Gastrocnemius medialis (tissue), 4 donors: ENCODE data around the gene KRT82. TPM values are rescaled to one million over a fixed set of nuclear protein-coding genes. Genes with fewer than 3 reads are reported as not detected.

Source experiments
- ATAC-seq, 2 donors: fragments of 150-250 bp; one replicate each; pipeline ENCODE4 v1.9.1; 2016
- DNase-seq, 2 donors: peaks; one replicate each; pipeline ENCODE4 v3.0.0-alpha.2; 2019
- H3K27ac ChIP-seq, 4 donors: fragments of 200-600 bp; sonication (generic); 1 replicate in 1 of 4; 2 replicates in 3 of 4; pipeline ENCODE4 v1.5.1; 2016 to 2018; ENCODE audit warnings: mild to moderate bottlenecking in 2 of 4, moderate library complexity in 1 of 4
- H3K27me3 ChIP-seq, 3 donors: fragments of 200-600 bp; sonication (generic) in 2 of 3; 1 replicate in 1 of 3; 2 replicates in 2 of 3; pipeline versions ENCODE4 v1.5.1 to v1.6.0; 2016 to 2019; ENCODE audit warnings: mild to moderate bottlenecking in 1 of 3, moderate library complexity in 1 of 3
- H3K36me3 ChIP-seq, 2 donors: fragments of 200-600 bp; sonication (generic) in 1 of 2; one replicate each; pipeline ENCODE4 v1.5.1; 2017 to 2018
- H3K4me1 ChIP-seq, 2 donors: fragments of 200-600 bp; sonication (generic) in 1 of 2; one replicate each; pipeline ENCODE4 v1.5.1; 2016 to 2017; ENCODE audit warnings: mild to moderate bottlenecking in 2 of 2
- H3K4me3 ChIP-seq, 4 donors: fragments of 200-600 bp; sonication (generic) in 3 of 4; 1 replicate in 1 of 4; 2 replicates in 3 of 4; pipeline ENCODE4 v1.5.1; 2016 to 2019; ENCODE audit warnings: mild to moderate bottlenecking in 2 of 4
- H3K9me3 ChIP-seq, 3 donors: fragments of 200-600 bp; sonication (generic) in 2 of 3; 1 replicate in 1 of 3; 2 replicates in 2 of 3; pipeline ENCODE4 v1.5.1; 2016 to 2019
- POLR2A ChIP-seq, 2 donors: fragments of 450-650 bp; IDR thresholded peaks; one replicate each; pipeline ENCODE4 v1.6.1; 2017; ENCODE audit warnings: antibody characterized with exemption in 2 of 2, mild to moderate bottlenecking in 2 of 2, moderate library complexity in 2 of 2
- in situ Hi-C, 4 donors: fragments of 200-750 bp; cut with MboI; loops; one replicate each; pipeline versions ENCODE4 v1.15.0 to v1.8.0; 2017; ENCODE audit warnings: low sequenced_read_pairs in 4 of 4
- intact Hi-C: fragments of 100-400 bp; cut with DNase I; formaldehyde crosslinking; loops from one replicate; pipeline ENCODE4 v1.15.1; 2023; ENCODE audit warnings: low total_unique reads
- total RNA-seq, 4 donors: library from RNA; depleted of rRNA; stranded (reverse); fragments of >200 nt; gene quantifications; one replicate each; pipeline versions ENCODE4 v1.1.0 to v1.2.3, GENCODE V29; 2016
- TF ChIP-seq, protein P1 (sequence below), 5 experiments: fragments of 450-650 bp in 3 of 5; fragments of 200-600 bp in 2 of 5; sonication (generic) in 2 of 5; IDR thresholded peaks in 4 of 5; conservative IDR thresholded peaks in 1 of 5; 1 replicate in 4 of 5; 2 replicates in 1 of 5; pipeline ENCODE4 v1.5.1; 2016 to 2019; ENCODE audit warnings: antibody characterized with exemption in 5 of 5, mild to moderate bottlenecking in 3 of 5, moderate library complexity in 3 of 5

The KRT82 gene
- total RNA-seq, 4 donors from 2014 or later, result not detected

DNA sequence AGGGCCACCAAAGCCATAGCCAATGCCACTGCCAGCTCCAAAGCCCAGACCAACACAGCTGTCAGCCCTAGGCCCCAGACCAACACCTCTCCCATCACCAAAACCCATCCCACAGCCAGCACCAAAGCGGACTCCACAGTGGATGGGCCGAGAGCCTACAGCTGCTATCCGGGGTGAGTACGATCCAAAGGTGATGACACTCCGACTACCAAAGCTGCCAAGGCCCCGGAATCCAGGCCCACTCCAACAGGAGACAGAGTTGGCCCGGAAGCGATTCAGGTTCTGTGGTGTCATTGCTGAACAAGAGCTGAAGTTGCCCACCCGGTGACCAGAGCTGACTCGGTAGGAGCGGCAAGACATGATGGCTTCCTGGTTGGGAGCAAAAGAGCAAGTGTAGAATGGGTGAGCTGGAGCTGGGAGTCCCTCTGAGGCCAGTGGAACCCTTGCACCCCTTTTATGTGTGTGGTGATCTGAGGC, 20.9 kb downstream of the KRT82 start, which contains the start of gene KRT84:
Gene KRT84 (minus strand): TSS at position 427 of the 477 bp plus-strand sequence. CDS start 67 bp downstream, at position 360.
- no peak for TF ChIP-seq POLR2A (IDR thresholded peaks at IDR 0.05)
- TF ChIP-seq, protein P1, sequence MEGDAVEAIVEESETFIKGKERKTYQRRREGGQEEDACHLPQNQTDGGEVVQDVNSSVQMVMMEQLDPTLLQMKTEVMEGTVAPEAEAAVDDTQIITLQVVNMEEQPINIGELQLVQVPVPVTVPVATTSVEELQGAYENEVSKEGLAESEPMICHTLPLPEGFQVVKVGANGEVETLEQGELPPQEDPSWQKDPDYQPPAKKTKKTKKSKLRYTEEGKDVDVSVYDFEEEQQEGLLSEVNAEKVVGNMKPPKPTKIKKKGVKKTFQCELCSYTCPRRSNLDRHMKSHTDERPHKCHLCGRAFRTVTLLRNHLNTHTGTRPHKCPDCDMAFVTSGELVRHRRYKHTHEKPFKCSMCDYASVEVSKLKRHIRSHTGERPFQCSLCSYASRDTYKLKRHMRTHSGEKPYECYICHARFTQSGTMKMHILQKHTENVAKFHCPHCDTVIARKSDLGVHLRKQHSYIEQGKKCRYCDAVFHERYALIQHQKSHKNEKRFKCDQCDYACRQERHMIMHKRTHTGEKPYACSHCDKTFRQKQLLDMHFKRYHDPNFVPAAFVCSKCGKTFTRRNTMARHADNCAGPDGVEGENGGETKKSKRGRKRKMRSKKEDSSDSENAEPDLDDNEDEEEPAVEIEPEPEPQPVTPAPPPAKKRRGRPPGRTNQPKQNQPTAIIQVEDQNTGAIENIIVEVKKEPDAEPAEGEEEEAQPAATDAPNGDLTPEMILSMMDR (IDR thresholded peaks at IDR 0.05 in 4 of 5, conservative IDR thresholded peaks at IDR 0.05 in 1 of 5), result no peak
- DNase-seq (no peak), ATAC-seq (no peak)
- in situ Hi-C loops, result loop anchor here in 1 of 4 donors (25.0 kb wide), 1 partner anchor 602 kb away; no protein-coding TSS in a partner anchor
- Histone ChIP-seq H3K36me3 (no peaks in the 10 kb centered on the region), H3K27ac (no peak within 1 kb of the TSS), H3K4me3 (no peak within 1 kb of the TSS), H3K27me3 (peaks cover 0 to 13% (median 0%) of the 10 kb centered on the region in 3 donors), H3K9me3 (no peaks in the 10 kb centered on the region), H3K4me1 (no peaks in the 10 kb centered on the region)
- intact Hi-C loops, result no loop called here

- no peaks in the 10 kb centered on the region for H3K4me1 ChIP-seq
- ATAC-seq (no peak), DNase-seq (no peak)
- intact Hi-C loops, result no loop called here
- H3K27ac ChIP-seq, result no peak overlapping the region
- H3K27me3 ChIP-seq, result no peaks in the 10 kb centered on the region
- no peaks in the 10 kb centered on the region for H3K9me3 ChIP-seq
- TF ChIP-seq, protein P1 (IDR thresholded peaks at IDR 0.05 in 4 of 5, conservative IDR thresholded peaks at IDR 0.05 in 1 of 5), result no peak
- no peak for TF ChIP-seq POLR2A (IDR thresholded peaks at IDR 0.05)
- in situ Hi-C loops, result loop anchor here in 1 of 4 donors (25.0 kb wide), 1 partner anchor 604 kb away; no protein-coding TSS in a partner anchor
- H3K36me3 ChIP-seq, result no peaks in the 10 kb centered on the region
- H3K4me3 ChIP-seq, result no peak overlapping the region
These were observed 22.8 kb downstream of the KRT82 start for GRCh38 chr12:52383331-52383730.

DNA sequence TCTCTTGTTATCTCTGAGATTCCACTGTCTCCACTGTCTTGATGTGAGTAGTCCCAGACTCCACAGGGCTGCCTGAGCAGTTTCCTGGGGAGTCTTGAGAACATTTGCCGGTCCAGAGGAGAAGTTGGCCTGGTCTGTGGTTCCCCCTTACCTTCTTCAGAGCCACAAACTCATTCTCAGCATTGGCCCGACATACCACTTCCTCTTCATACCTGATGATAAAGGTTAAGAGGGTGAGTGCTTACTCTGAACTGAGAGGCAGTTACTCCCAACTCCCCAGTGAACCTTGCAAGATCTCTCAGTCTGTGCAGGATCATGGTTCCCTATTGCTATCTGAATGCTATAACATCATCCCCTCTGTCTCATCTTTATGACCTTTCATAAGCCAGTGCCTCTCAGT, 23.3 kb downstream of the KRT82 start:
- ATAC-seq (no peak), DNase-seq (no peak)
- no peak for TF ChIP-seq POLR2A (IDR thresholded peaks at IDR 0.05)
- TF ChIP-seq, protein P1 (IDR thresholded peaks at IDR 0.05 in 4 of 5, conservative IDR thresholded peaks at IDR 0.05 in 1 of 5), result no peak
- no peak overlapping the region for H3K27ac ChIP-seq
- no peaks in the 10 kb centered on the region for H3K9me3 ChIP-seq
- H3K36me3 ChIP-seq, result no peaks in the 10 kb centered on the region
- no peaks in the 10 kb centered on the region for H3K4me1 ChIP-seq
- H3K27me3 ChIP-seq, result no peaks in the 10 kb centered on the region
- in situ Hi-C loops, result loop anchor here in 1 of 4 donors (25.0 kb wide), 1 partner anchor 604 kb away; no protein-coding TSS in a partner anchor
- no peak overlapping the region for H3K4me3 ChIP-seq
- intact Hi-C loops, result no loop called here

GRCh38 chr12:52381206-52381605, 24.9 kb downstream of the KRT82 start:
- Histone ChIP-seq H3K4me3 (no peak overlapping the region), H3K36me3 (no peaks in the 10 kb centered on the region), H3K9me3 (no peaks in the 10 kb centered on the region), H3K27me3 (no peaks in the 10 kb centered on the region), H3K4me1 (no peaks in the 10 kb centered on the region), H3K27ac (no peak overlapping the region)
- in situ Hi-C loops (loop anchor here in 1 of 4 donors (25.0 kb wide), 1 partner anchor 606 kb away; no protein-coding TSS in a partner anchor), intact Hi-C loops (no loop called here)
- TF ChIP-seq, protein P1 (IDR thresholded peaks at IDR 0.05 in 4 of 5, conservative IDR thresholded peaks at IDR 0.05 in 1 of 5), result no peak
- no peak for TF ChIP-seq POLR2A (IDR thresholded peaks at IDR 0.05)
- DNase-seq (no peak), ATAC-seq (no peak)
